ENCODE results near the gene KCNK13. TPM values are rescaled to one million over a fixed set of nuclear protein-coding genes. Genes with fewer than 3 reads are reported as not detected.

KCNK13 gene
- total RNA-seq, 2 donors from 2014 or later, result 0.15 to 0.32 TPM

DNA sequence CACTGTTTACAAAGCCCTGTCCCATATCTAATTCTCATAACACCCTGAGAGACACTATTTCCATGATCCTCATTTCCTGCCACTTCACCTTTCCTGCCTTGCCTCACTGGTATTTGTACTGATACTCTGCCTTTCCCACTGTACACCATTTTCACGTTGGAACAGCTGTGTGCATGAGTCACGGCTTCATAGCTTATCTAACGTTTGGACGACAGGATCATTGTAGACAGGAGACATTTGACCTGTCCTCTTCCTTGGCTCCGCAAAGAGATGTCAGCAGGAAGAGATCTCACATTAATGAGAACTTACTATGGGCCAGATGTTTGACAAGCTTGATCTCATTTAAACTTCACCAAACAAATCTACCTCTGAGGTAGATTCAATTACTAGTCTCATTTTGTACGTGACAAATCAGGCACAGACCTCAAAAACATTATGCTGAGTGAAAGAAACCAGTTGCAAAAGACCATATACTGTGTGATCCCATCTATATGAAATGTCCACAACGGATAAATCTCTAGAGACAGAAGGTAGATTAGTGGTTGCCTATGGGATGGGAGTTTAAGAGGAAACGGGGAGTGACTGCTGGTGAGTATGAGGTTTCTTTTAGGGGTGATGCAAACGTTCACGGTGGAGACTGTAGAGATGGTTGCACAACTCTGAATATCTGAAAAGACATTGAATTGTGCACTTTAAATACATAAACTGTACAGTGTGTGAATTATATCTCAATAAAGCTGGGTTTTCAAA, 71.2 kb downstream of the KCNK13 start:
- Histone ChIP-seq H3K9ac (ENCODE audit: low read depth in 2 of 2, low read length in 2 of 2) (no peak overlapping the region), H3K36me3 (no peaks in the 10 kb centered on the region), H3K9me3 (no peaks in the 10 kb centered on the region), H3K4me3 (no peak overlapping the region), H3K27ac (no peak overlapping the region), H3K27me3 (no peaks in the 10 kb centered on the region), H3K4me1 (no peaks in the 10 kb centered on the region)
- TF ChIP-seq, protein P1, sequence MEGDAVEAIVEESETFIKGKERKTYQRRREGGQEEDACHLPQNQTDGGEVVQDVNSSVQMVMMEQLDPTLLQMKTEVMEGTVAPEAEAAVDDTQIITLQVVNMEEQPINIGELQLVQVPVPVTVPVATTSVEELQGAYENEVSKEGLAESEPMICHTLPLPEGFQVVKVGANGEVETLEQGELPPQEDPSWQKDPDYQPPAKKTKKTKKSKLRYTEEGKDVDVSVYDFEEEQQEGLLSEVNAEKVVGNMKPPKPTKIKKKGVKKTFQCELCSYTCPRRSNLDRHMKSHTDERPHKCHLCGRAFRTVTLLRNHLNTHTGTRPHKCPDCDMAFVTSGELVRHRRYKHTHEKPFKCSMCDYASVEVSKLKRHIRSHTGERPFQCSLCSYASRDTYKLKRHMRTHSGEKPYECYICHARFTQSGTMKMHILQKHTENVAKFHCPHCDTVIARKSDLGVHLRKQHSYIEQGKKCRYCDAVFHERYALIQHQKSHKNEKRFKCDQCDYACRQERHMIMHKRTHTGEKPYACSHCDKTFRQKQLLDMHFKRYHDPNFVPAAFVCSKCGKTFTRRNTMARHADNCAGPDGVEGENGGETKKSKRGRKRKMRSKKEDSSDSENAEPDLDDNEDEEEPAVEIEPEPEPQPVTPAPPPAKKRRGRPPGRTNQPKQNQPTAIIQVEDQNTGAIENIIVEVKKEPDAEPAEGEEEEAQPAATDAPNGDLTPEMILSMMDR (IDR thresholded peaks at IDR 0.05), result no peak
- no peak for DNase-seq
- intact Hi-C loops (cut with DNase I), result no loop called here

DNA sequence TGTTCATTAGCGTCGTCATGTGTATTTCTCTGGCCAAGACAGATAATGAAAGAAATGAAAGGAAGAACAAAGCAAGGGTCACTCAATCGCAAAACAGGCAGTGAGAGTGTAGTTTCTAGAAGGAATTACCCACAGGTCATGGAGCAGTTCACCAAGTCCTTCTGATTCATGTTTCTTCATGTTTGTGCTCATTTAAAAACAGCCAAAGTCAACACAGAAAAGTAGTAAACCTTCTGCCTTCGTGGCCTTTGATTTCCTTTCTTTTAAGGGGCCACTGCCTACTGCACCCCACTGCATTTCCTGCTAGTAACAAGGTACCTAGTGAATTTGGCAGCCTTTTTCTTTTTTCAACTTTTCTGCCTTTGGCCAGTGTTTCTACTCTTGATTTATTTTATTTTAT, 75.1 kb downstream of the KCNK13 start:
- H3K4me1 ChIP-seq, result no peaks in the 10 kb centered on the region
- no peaks in the 10 kb centered on the region for H3K9me3 ChIP-seq
- H3K9ac ChIP-seq (ENCODE audit: low read depth in 2 of 2, low read length in 2 of 2), result no peak overlapping the region
- H3K36me3 ChIP-seq, result no peaks in the 10 kb centered on the region
- DNase-seq, result no peak
- TF ChIP-seq, protein P1 (IDR thresholded peaks at IDR 0.05), result no peak
- intact Hi-C loops (cut with DNase I), result no loop called here
- no peak overlapping the region for H3K4me3 ChIP-seq
- H3K27ac ChIP-seq, result no peak overlapping the region
- no peaks in the 10 kb centered on the region for H3K27me3 ChIP-seq

DNA sequence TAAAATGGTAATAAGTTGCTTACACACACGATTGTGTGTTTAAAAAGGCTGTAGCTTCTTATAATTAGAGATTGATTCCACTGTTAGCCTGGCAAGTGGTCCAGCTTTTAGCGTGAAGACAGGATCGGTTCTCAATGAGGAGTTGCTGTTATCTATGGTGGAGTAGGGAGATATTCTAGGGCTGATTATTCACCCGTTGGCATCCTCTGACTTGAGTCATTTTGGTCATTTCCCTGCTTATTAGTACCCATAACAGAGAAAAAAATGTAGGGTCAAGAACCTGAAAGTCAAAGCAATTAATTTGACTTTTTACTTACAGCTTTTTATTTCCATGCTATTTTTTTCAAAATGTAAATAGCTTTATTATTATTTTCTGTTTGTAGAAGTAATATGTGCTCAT, 76.0 kb downstream of the KCNK13 start:
- no peak overlapping the region for H3K27ac ChIP-seq
- intact Hi-C loops (cut with DNase I), result no loop called here
- no peaks in the 10 kb centered on the region for H3K36me3 ChIP-seq
- no peaks in the 10 kb centered on the region for H3K27me3 ChIP-seq
- TF ChIP-seq, protein P1 (IDR thresholded peaks at IDR 0.05), result no peak
- no peaks in the 10 kb centered on the region for H3K9me3 ChIP-seq
- H3K4me1 ChIP-seq, result no peaks in the 10 kb centered on the region
- H3K9ac ChIP-seq (ENCODE audit: low read depth in 2 of 2, low read length in 2 of 2), result no peak overlapping the region
- no peak overlapping the region for H3K4me3 ChIP-seq
- DNase-seq, result no peak

DNA sequence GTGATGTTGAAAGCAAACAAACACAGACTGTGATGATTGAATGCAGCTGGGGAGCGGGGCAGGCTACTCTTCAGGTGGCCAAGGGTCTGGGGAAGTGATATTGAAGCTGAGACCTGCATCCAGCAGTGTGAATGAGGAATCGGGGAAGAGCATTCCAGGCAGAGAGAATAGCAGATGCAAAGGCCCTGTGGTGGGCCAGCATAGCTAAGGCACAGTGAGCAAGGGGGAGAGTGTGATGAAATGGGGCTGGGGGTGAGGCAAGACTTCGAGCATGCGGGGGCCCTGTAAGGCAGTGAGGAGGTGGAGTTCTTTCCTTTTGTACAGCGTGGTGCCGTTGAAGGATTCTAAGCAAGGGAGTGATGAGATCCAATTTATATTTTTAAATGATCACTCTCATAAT, 77.4 kb downstream of the KCNK13 start:
- Histone ChIP-seq H3K9ac (ENCODE audit: low read depth in 2 of 2, low read length in 2 of 2) (no peak overlapping the region), H3K4me3 (no peak overlapping the region), H3K9me3 (no peaks in the 10 kb centered on the region), H3K36me3 (no peaks in the 10 kb centered on the region), H3K27me3 (no peaks in the 10 kb centered on the region), H3K27ac (no peak overlapping the region), H3K4me1 (no peaks in the 10 kb centered on the region)
- intact Hi-C loops (cut with DNase I), result no loop called here
- DNase-seq, result no peak
- TF ChIP-seq, protein P1 (IDR thresholded peaks at IDR 0.05), result no peak

DNA sequence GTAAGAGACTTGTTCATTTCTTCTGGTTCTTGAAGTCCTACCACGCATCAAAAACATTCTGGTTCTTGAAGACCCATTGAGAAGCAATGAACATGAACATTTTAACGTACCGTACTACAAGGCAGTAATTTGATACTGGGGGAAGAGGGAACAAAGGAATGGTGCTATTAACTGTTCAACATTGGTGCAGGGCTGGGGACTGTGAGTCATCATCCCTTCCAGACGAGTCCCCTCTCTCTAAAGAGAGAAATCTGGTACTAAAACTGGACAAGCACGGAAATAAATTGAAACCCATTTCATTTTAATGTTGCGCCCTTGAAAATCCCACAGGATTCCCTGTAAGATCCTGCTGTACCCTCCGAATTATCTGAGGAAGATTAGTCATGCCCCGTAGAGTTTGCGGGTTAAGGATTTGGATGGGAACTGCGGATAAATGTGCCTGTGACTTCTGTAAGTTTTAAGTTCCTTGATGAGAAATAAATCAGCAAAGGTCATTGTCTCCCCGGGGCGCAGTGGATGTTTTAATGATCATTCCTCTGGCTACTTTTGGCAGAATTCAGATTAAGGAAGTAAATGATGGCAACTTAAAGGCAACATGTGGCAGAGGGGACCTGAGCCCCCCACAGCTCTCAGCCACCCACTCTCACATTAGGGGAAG, 78.6 kb downstream of the KCNK13 start:
- Histone ChIP-seq H3K4me1 (no peaks in the 10 kb centered on the region), H3K9ac (ENCODE audit: low read depth in 2 of 2, low read length in 2 of 2) (no peak overlapping the region), H3K27me3 (no peaks in the 10 kb centered on the region), H3K36me3 (no peaks in the 10 kb centered on the region), H3K27ac (no peak overlapping the region), H3K9me3 (no peaks in the 10 kb centered on the region), H3K4me3 (no peak overlapping the region)
- no peak for DNase-seq
- intact Hi-C loops (cut with DNase I), result no loop called here
- TF ChIP-seq, protein P1 (IDR thresholded peaks at IDR 0.05), result no peak
